ENCODE data around the gene CYFIP2. TPM values are rescaled to one million over a fixed set of nuclear protein-coding genes. Genes with fewer than 3 reads are reported as not detected.

The CYFIP2 gene
- polyA plus RNA-seq, 1 experiment: 4.4 TPM

GRCh38 chr5:157382996-157383800 is 117.3 kb downstream of the CYFIP2 start:
- no peak for DNase-seq (ENCODE audit: low read depth)
- POLR2A ChIA-PET: no interaction called here
- CTCF ChIA-PET: interaction anchor here (1.4 kb wide), 1 partner anchor 49 kb away, joined by 3 read pairs; no protein-coding TSS in a partner anchor
- TF ChIP-seq CTCF (IDR thresholded peaks at IDR 0.05; ENCODE audit: insufficient read depth, low read depth, low read length): no peak
- Histone ChIP-seq H3K27me3 (ENCODE audit: control insufficient read depth, insufficient read depth, low read length) (no peaks in the 10 kb centered on the region), H3K36me3 (ENCODE audit: control insufficient read depth, insufficient read depth, low read length) (no peaks in the 10 kb centered on the region), H3K4me3 (ENCODE audit: low read depth, low read length) (no peak overlapping the region)

GRCh38 chr5:157384971-157385709 is 119.2 kb downstream of the CYFIP2 start:
- Histone ChIP-seq H3K4me3 (ENCODE audit: low read depth, low read length) (no peak overlapping the region), H3K27me3 (ENCODE audit: control insufficient read depth, insufficient read depth, low read length) (no peaks in the 10 kb centered on the region), H3K36me3 (ENCODE audit: control insufficient read depth, insufficient read depth, low read length) (no peaks in the 10 kb centered on the region)
- ChIA-PET CTCF (interaction anchor here (1.0 to 1.4 kb wide), 2 partner anchors 47 to 88 kb away, joined by 3 read pairs; no protein-coding TSS in a partner anchor), POLR2A (interaction anchor here (0.6 kb wide), 1 partner anchor 164 kb away, joined by 3 read pairs; no protein-coding TSS in a partner anchor)
- peak; percentile 17; the same call in 1 of the 2 replicates for TF ChIP-seq CTCF (IDR thresholded peaks at IDR 0.05; ENCODE audit: insufficient read depth, low read depth, low read length)
- peak; percentile 100 for DNase-seq (ENCODE audit: low read depth)

GRCh38 chr5:157387041-157387563 is 121.2 kb downstream of the CYFIP2 start:
- TF ChIP-seq CTCF (IDR thresholded peaks at IDR 0.05; ENCODE audit: insufficient read depth, low read depth, low read length): no peak
- POLR2A ChIA-PET: no interaction called here
- CTCF ChIA-PET: interaction anchor here (1.0 kb wide), 1 partner anchor 16 kb away, joined by 3 read pairs; no protein-coding TSS in a partner anchor
- Histone ChIP-seq H3K27me3 (ENCODE audit: control insufficient read depth, insufficient read depth, low read length) (no peaks in the 10 kb centered on the region), H3K4me3 (ENCODE audit: low read depth, low read length) (no peak overlapping the region), H3K36me3 (ENCODE audit: control insufficient read depth, insufficient read depth, low read length) (no peaks in the 10 kb centered on the region)
- DNase-seq (ENCODE audit: low read depth): no peak

GRCh38 chr5:157387683-157388093 is 121.8 kb downstream of the CYFIP2 start:
- Histone ChIP-seq H3K36me3 (ENCODE audit: control insufficient read depth, insufficient read depth, low read length) (no peaks in the 10 kb centered on the region), H3K27me3 (ENCODE audit: control insufficient read depth, insufficient read depth, low read length) (no peaks in the 10 kb centered on the region), H3K4me3 (ENCODE audit: low read depth, low read length) (no peak overlapping the region)
- TF ChIP-seq CTCF (IDR thresholded peaks at IDR 0.05; ENCODE audit: insufficient read depth, low read depth, low read length): no peak
- CTCF ChIA-PET: interaction anchor here (1.0 to 1.8 kb wide), 2 partner anchors 17 to 45 kb away, joined by 3 to 5 read pairs; no protein-coding TSS in a partner anchor
- POLR2A ChIA-PET: interaction anchor here (0.6 kb wide), 2 partner anchors 31 to 1247 kb away, joined by 4 to 9 read pairs; no protein-coding TSS in a partner anchor
- peak; percentile 98 for DNase-seq (ENCODE audit: low read depth)
